Measurements from ENCODE around the gene MCFD2.
"Not testable (repeated sequence)": the region's sequence is repeated elsewhere in the genome, so short reads cannot be mapped to it uniquely, and the experiment has no call there.

MCFD2 gene

GRCh38 chr2:46937471-46937901 is 21.9 kb upstream of the MCFD2 start:
- DNase-seq: no peak

GRCh38 chr2:46936566-46936965 is 21.0 kb upstream of the MCFD2 start:
- DNase-seq: no peak

- DNase-seq: no peak
Measured at GRCh38 chr2:46935071-46935470, 19.5 kb upstream of the MCFD2 start.

DNA sequence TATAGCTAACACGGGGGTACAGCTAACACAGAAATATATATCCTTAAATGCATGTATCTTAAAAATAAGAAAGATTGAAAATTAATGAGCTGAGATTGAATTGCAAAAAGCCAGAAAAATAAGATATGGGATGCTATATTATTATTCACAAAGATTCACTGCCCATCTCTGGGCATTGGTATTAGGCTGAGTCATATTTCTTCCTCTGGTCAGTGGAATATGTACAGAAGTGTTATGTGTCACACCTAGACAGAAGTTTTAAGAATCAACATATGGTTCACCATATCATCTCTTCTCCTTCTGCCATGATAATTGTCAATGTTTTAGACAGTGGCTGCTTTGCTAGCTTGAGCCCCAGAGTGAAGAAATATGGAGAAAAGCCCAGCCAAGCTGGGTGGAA is 14.0 kb upstream of the MCFD2 start:
- DNase-seq: no peak

DNA sequence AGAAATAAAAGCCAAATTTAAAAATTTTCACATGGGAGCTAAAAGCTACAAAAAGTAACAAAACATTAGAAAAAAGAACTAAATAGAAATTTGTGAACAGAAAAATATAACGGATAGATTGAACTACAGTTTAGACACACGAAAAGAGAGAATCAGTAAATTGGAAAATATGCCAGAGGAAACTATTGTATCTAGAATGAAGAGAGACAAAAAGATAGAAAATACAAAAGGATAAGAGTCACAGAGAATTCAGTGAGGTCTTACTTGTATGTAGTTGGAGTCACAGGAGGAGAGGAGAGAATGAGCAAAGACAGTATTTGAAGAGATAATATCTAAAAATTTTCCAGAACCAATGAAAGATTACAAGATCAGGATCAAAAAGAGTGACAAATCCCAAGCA is 11.3 kb upstream of the MCFD2 start:
- DNase-seq: no peak

DNA sequence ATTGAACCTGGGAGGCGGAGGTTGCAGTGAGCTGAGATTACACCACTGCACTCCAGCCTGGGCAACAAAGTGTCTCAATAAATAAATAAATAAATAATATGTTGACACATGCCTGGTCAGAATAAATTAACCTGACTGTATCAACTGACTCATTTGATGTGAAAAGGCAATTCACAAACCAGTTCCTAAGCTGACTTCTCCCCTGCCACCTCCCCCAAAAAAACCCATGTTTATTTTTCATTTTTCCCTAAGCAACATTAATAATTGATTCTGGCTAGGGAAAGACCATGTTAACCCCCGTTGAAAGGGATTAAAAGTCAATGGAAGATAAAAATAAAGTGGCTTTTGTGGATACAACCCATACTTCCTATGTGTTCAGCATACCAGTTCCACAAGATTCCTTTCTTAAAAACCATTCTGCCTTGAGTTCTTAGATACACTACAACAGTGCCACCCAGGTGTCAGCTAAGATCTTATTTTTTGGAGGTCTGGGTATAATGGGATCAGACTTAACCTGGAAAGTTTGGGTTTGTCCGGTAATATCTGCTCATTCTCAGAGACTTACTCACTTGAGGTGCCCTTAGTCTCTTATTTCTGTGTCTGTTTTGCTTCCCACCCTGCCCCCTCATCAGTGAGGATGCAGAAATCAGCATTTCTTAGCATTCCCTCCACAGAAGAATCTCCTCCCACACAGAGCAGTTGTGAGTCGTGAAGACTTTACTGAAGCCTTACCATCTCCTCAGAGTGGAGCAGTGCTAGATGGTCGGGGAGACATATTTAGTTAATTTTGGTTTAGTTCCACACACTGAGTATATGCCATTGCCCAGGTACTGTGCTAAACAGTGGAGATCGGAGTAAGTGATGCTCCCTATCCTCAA is 10.1 kb upstream of the MCFD2 start:
- no peak for DNase-seq

- DNase-seq: no peak
Measured at GRCh38 chr2:46924608-46925007, 9.0 kb upstream of the MCFD2 start.

DNA sequence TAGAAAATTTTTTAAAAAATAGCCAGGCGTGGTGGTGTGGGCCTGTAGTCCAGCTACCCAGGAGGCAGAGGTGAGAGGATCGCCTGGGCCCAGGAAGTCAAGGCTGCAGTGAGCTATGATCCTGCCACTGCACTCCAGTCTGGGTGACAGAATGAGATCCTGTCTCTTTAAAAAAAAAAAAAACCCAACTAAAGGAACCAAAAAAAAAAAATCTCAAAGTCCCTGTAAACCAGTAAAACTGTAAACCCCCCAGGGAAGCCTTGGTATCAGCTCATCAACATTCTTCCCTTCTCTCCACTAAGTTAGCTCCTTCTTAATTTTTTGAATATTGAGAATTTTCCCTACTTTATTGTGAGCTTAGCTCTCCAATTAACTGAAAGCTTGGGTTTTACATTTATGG is 8.4 kb upstream of the MCFD2 start:
- no peak for DNase-seq

DNA sequence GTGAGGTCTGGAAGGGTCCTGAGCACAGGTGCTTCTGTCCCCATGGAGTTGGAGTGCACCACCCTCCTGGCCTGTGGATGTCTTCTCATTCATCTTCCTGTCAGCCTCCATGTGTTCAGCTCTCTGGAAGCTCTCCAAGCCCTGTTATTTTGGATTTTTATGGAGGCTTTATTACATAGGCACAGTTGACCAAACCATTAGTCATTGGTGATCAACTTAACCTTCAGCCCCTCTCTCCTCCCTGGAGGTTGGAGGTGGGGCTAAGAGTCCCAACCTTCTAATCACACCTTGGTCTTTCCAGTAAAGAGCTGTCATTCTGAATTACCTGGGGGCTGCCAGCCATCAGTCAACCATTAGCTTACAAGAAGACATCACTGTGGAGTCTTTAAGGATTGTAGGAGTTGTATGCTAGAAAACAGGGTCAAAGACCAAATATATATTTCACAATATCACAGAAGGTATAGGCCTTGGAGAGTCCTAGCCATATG is 7.5 kb upstream of the MCFD2 start:
- DNase-seq: no peak

GRCh38 chr2:46922606-46923005 is 7.0 kb upstream of the MCFD2 start:
- no peak for DNase-seq

GRCh38 chr2:46921676-46922448 is 6.3 kb upstream of the MCFD2 start:
- DNase-seq: no peak

DNA sequence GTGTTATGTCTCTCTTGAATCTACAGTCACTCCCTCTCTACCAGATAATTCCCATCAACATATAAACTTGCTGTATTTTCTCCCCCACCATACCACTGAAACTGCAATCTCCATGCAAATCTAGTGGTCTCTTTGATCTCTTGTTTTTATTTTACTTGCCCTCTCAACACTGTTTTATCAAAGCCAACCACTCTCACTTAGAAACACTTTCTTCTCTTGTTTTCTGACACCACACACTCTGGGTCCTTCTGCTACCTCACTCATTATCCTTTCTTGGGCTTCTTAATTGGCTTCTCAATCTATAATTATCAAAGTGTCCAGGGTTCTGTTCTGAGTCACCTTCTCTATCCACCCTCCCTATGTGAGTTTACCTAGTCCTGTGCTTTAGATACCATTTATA is 2.0 kb upstream of the MCFD2 start:
- no peak for DNase-seq

- peak; percentile 83 for DNase-seq
Measured at GRCh38 chr2:46915811-46916630, 415 bp upstream of the MCFD2 start.

GRCh38 chr2:46914578-46915230 is 902 bp downstream of the MCFD2 start:
- no peak for DNase-seq

- DNase-seq: no peak
Measured at GRCh38 chr2:46913471-46914381, 1.9 kb downstream of the MCFD2 start.

DNA sequence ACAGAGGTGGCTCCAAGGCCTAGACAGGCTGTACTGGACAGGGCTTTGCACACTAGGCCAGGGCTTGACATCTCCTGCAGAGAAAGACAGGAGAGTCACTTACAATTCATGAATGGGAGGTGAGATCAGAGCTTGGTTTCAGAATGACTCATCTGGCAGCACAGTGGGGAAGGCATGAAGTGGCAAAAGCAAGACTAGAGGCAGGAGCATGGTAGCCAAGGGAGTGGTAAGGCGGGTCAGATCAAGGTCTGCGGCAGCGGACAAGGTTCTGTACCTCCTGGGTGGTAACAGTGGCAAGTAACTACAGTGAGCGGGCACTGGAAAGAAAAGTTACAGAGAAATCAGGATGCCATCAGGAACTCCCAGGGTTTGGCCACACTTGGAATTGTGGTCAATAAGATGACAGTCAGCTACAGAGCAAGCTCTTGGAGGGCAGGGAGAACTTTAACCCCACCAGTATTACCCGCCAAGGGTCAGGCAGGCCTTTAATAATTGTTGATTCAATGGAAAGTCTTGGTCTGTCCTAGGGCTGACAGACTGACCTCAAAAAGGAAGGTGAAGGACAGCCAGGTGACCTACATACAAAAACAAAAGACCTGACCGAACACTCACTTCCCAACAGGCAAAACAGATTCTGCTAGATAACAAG is 5.7 kb downstream of the MCFD2 start:
- no peak for DNase-seq

- DNase-seq: no peak
Measured at GRCh38 chr2:46909150-46909549, 6.5 kb downstream of the MCFD2 start.

- not testable (repeated sequence) for DNase-seq
Measured at GRCh38 chr2:46904908-46905678, 10.5 kb downstream of the MCFD2 start.

DNA sequence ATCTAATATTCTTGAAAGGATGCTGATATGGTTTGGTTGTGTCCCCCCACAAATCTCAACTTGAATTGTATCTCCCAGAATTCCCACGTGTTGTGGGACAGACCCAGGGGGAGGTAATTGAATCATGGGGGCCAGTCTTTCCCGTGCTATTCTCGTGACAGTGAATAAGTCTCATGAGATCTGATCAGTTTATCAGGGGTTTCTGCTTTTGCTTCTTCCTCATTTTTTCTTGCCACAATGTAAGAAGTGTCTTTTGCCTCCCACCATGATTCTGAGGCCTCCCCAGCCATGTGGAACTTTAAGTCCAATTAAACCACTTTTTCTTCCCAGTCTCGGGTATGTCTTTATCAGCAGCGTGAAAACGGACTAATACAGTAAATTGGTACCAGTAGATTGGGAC is 12.6 kb downstream of the MCFD2 start:
- not testable (repeated sequence) for DNase-seq

- DNase-seq: no peak
Measured at GRCh38 chr2:46902465-46902864, 13.1 kb downstream of the MCFD2 start.
